Fibroblast of gingiva (primary cell): ENCODE results near the gene GPR35.
"Not testable (repeated sequence)": the region's sequence is repeated elsewhere in the genome, so short reads cannot be mapped to it uniquely, and the experiment has no call there.

Experiments
- DNase-seq: peaks from one replicate; pipeline ENCODE4 v3.0.0-alpha.2; 2011; ENCODE audit warnings: low read depth

GPR35 gene

DNA sequence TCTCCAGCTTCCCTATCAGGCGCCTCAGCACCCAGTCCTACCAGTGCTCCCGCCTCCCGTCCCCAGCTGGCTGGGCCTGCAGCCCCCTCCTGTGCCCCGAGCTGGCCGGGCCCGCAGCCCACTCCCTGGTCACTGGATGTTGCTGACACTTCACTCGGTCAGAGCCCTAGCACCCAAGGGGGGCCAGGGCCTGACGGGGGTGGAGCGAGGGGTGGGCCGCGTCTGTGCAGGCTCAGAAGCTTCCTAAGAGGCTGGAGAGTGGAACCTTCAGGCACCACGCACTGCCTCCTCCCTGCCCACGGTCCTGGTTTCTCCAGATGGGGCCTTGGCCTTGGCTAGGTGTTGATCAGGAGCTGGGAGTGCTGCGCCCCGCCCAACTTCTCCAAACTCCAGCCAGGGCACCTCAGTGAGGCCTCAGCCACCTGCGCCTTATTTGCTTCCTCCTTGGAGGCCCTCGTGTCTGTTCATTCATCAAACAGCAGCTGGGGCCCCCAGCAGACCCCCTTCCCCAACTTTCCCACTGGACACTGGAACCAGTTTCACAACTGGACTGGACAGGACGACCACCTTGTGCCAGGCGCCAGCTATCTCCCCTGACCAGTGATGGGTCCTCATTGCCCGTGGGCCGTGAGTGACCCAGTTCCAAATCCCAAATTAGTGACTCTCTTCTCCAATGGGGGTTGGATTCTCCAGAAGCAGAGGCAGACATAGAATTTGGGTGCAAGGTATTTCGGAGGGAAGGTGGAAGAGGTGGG is 22.0 kb upstream of the GPR35 start:
- no peak for DNase-seq

DNA sequence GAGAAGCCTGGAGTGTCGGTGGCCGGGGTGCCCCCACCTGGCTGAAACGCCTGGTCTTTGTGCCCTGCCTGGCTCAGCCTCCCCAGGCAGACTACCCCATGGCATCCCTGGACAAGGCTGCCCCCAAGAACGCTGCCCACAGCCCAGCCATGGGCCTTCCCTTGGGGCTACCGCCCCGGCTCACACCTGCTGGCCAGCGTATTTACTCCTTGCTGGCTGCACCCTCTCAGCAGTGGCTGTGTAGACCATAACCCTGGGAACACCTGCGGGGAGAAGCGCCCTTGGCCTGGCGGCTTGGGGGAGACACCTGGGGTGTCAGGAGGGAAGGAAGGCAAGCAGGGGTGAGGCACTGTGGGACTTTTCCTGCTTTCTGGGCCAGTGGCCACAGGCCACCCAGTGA is 21.4 kb upstream of the GPR35 start:
- DNase-seq = no peak

DNA sequence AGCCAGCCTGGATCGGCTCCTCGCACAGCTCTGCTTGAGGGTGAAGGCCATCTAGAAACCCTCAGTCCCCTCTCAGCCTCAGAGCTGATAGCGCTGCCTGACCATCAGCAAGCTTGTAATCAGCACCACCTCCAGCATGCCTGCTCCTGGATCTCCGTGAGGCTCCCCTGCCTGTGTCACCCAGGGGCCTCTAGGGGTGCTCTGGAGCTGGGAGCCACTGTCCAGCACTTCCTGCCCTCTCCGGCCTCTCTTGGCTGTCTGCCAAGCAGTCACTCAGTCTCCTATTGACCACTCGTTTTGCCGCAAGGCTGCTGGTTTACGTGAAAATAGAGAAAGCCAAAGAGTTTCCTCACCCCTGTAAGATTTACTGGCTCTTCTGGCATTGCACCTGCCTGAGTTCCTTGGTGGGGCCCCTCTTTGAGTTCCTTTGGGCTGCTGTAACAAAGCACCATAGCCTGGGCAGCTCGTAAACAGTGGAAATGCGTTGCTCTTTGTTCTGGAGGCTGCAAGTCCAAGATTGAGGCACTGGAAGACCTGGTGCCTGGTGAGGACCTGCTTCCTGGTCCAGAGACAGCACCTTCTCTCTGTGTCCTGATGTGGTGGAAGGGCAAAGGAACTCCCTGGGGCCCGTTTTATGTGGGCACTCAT is 20.9 kb upstream of the GPR35 start:
- DNase-seq = no peak

DNA sequence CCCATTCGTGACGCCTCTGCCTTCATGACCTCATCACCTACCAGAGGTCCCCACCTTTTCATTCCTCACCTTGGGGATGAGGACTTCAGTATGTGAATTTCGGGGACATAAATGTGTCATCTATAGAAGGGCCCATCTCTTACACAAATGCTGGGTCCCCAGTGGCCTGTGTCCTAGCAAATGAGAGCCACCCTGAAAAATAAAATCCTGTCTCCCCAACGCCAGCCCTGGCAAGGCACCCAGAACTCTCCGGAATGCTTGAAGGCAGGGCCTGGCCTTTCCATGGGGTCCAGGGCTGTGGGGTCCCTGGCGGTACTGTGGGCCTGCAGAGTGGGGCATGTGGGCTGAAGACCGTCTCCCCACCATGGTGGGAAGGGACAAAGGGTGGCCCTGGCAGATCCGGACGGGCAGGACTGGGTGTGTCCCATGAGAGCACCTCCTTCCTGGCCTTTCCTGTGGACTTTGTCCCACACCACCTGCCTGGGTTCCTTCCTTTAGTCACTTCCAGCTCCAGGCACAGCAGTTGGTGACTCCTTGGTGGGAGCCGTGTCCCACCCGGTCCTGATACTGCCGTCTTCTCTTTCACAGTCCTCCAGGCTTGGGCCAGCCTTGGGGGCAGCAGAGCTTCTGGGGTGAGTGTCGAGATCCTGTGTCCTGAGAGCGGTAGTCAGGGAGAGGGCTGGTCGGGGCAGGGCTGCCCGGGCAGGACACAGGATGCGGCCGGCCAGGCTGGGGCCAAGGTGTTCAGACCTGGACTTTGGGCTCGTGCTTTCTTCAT is 20.2 kb upstream of the GPR35 start:
- no peak for DNase-seq

DNA sequence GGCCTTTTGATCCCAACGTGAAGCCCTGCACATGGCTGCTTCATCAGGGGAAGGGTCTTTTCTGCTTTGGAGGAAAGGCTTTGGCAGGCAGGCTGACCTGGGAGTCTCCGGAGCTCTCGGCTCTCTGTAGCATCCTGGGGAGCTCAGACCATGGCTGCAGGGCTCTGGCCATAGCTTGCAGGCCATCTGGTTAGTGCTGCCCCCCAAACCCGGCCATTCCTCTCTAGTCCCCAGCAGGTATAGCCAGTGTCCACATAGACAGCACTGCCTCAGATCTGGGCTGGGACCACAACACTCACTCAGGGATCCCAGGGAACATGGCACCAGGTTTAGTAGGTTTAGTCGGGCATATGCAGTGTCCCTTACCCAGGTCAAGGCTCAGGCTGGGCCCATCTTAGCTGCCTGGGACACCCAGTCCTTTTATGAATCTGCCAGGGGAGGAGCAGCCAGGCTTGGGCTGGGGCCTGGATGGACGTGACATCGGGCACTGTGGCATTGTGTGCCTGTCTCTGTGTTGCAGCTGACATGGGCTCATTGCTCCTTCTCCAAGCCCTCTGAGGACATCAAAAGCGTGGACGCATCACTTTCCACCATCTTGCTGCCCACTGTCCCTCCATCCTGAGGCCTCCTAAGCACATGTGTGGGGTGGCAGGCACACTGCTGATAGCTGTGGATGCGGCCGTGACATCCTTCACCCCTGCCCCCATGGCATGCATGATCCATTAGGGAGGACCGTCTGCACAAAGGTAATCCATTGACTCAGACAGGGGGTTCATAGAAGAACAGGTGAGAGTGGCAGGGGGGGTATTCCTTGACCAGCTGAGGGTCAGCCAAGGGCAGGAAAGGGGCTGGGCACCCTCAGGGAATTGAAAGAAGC is 19.2 kb upstream of the GPR35 start:
- no peak for DNase-seq

DNA sequence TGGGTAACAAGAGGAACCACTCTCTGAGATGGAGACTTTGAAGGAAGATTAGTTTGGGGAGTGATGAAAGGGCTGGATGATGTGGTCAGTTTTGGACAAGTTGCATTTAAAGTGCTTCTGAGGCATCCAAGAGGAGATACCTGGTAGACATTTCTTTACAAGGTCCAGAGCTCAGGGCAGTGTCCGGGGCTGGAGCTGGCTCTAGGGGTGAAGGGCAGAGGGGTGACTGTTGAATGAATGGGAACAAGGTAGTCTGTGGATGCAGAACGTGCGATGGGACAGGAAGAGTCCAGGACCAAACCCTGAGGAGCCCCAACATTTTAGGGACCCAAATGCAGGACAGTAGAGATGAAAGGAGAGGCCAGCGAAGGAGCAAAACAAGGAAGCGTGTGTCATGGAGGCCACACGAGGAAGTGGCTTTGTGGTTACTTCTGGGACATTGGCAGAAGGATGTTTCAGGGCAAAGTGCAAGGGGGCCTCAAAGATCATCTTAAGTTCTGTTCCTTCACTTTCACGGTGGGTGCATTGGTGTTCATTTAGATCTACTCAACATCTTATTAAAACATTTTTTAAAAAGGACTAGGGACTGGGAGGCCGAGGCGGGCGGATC is 13.6 kb upstream of the GPR35 start:
- no peak for DNase-seq

DNA sequence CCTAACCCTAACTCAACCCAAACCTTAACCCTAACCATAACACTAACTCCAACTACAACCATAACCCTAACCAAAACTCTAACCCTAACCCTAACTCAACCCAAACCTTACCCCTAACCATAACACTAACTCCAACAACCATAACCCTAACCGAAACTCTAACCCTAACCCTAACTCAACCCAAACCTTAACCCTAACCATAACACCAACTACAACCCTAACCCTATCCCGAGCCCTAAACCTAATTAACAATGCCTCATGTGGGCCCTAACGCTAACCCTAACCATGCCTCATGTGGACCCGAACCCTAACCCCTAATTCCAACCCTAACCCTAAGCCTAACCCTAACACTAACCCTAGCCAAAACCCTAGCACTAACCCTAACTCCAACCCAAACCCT is 11.5 kb upstream of the GPR35 start:
- no peak for DNase-seq

DNA sequence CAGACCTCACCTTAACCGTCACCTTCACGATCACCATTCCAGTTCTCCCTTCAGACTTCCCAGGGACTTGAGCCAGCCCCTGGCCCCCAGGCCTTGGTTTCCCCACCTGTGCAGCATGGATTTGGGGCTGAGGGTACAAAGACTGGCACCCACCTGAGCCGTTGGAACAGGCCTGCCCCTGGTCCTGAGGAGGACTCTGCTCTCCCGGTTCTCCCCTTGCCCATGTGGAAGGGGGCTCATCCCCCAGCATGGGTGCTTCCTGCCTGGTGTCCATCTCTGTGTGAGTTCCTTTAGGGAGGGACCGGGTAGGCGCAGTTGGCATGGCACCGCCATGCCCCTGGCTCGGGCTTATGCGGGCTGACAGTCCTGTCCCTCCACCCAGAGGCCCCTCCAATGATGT is 10.9 kb upstream of the GPR35 start:
- no peak for DNase-seq

DNA sequence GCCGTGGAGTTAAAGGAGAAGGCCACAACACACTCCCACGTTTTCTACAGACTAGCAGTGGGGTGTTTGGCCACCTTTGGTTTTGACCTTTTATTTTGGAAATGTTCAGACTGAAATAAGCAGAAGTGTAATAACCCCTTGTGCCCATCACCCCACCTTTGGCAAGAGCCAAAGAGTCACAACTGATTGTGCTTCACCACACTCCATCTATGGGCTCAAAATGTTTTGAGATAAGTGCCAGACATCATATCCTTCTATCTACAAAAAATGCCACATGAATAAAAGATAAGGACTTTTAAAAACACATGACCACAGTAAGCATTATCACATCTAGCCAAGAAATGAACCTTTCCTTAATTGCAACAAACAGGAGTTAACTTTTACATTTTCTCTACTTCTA is 9.9 kb upstream of the GPR35 start:
- DNase-seq = no peak

DNA sequence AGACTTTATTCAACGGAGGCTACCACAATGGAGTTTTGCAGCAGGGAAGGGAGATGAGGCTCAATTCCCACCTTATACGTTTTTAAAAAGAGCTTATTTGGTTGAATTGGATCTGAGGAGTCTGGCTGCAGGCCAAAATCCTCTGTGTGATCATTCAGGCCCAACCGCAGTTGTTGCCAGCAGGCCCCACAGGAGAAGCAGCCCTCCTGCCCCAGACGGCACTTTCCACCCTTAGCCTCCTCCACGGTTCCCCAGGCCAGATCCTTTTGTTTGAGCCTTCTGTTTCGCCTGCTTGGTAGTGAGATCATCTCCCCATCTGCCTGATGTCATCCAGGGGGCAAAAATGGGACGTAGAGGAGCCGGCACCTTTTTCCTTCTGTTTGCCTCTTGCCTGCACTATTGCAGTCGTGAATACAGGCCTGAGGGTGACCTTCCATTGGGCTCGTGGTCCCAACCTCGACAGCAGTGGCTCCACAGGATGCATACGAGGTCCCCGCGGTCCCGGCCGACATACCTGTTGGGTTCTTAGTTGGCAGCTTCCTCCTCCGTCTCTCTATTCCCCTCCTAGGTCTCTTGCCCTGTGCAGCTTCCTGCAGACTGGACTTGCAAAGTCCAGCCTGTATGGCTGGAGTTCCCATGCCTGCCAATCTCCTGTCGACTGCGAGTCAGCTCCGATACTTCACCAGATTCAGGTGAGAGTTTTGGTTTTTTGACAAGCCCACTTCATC is 9.3 kb upstream of the GPR35 start:
- DNase-seq = no peak

DNA sequence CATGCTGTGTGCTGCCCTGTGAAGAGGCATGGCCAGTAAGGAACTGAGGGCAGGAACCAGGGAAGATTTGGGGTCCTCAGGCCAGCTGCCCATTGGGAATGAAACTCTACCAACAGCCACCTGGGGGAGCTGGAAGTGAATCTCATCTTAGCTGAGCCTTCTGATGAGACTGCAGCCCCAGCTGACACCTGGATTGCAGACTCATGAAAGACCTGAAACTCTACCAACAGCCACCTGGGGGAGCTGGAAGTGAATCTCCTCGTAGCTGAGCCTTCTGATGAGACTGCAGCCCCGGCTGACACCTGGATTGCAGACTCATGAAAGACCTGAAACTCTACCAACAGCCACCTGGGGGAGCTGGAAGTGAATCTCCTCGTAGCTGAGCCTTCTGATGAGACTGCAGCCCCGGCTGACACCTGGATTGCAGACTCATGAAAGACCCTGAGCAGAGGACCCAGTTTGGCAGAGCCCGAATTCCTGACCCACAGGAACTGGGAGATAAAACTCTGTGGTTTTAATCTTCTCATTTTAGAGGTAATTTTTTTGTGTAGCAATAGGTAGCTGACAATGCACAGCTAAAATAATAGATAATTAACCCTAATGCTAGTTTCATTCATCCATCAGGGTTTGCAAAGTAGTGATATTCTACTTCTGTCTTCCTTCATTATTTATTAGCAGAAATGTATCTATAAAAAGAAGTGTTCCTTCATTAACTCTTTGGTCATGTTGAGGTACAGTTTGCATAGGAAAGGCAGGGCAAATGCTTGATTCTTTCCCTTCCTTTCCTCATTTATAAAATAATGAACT is 8.2 kb upstream of the GPR35 start:
- DNase-seq = not testable (repeated sequence)

DNA sequence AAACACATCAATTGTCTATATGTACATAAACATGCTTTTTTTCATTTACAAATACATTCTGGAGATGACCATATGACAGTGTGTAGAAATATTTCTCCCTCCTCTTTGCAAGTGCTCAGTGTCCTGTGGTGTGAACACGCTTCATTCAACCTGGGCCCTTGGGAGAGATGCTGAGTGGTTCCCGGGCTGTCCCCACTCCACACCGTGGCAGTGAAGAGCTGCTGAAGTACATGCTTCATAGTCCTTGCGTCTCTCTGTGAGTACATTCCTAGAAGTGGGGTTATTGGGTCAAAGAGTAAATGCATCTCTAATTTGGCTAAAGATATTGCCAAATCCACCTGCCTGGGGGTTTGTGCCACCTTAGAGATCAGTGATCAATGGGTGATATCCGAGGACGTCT is 6.5 kb upstream of the GPR35 start:
- no peak for DNase-seq

DNA sequence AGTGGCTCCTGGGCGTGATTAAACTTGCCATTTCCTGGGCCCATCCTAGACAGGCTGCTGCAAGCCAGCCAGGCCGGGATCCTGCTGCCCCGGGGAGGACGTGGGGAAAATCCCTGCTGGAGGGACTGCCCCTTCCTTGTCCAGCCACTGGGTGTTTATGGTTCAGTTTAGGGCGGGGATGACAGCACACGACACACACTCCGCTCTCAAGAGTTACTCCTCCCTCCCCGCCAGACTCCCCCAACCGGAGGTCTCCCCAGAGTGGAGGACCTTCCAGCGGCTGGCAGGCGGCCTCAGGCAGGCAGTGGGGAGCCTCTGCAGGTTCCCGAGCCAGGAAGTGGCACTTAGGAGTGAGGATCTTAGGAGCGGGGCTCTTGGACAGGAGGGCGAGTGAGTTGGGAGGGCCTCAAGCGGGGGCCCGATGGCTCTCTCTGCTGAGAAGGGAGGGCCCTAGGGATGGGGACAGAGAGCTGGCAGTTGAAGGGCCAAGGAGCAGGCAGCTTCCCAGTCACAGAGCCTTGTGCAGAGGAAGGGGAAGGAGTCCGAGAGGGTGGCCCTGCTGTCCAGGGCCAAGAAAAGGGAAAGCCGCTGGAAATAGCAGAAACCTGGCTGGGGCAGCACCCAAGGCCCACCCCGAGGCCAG is 5.7 kb upstream of the GPR35 start:
- DNase-seq = no peak

DNA sequence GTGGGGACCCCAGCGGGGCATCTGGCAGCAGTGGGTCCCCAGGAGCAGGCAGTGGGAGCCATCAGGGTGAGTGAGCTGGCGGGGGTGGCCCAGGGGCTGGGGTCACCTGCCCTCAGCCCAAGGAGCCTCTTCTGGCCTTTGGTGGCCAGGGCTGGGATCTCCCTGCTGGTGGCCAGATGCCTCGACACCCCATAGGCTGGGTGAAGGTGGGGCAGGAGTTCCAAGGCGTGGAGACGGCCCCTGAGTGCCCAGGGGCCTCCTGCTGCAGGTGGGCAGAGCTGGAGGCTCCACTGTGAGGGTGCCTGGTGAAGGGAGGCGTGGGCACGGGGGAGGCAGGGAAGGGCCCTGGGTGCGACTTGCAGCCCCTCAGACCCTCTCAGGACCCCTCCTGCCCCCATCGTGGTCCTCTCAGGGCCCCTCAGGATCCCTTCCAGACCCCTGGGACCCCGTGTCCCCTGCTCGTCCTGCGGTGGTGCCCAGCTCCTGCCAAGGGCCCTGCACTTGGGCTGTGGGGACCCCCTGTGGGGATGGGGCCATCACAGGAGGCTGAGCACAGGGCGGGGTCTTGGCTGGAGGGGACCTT is 5.0 kb upstream of the GPR35 start:
- DNase-seq = no peak

DNA sequence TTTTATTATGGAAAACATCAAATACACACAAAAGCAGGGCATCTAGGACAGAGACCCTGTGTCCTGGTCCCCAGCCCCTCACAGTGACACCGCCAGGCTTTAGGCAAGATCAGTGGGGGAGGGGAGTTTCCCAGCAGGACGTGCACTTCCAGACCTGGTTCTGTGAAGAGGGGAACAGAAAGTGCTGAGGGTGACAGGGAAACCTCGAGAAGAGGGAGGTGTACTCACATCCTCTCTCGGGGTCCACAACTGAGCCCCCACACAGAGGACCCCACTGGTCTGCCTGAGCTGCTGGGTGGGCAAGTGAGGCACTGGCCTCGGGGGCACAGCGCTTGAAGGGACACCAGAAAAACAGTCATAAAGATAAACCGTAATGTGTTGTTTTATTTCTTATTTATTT is 4.4 kb upstream of the GPR35 start:
- no peak for DNase-seq

DNA sequence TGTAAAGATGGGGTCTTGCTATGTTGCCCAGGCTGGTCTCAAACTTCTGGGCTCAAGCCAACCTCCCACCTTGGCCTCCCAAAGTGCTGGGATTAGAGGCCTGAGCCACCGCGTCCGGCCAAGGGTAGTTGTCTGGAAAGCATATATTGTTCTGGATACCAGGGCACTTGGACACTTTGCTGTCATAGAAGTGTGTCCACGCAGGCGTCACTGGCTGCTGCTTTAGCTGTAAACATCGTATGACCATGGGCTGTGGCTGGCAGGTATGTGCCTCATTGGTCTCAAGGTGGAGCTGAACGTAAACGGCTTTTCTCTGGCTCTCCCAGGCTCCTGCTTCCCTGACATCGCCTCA is 3.2 kb upstream of the GPR35 start:
- DNase-seq = no peak

DNA sequence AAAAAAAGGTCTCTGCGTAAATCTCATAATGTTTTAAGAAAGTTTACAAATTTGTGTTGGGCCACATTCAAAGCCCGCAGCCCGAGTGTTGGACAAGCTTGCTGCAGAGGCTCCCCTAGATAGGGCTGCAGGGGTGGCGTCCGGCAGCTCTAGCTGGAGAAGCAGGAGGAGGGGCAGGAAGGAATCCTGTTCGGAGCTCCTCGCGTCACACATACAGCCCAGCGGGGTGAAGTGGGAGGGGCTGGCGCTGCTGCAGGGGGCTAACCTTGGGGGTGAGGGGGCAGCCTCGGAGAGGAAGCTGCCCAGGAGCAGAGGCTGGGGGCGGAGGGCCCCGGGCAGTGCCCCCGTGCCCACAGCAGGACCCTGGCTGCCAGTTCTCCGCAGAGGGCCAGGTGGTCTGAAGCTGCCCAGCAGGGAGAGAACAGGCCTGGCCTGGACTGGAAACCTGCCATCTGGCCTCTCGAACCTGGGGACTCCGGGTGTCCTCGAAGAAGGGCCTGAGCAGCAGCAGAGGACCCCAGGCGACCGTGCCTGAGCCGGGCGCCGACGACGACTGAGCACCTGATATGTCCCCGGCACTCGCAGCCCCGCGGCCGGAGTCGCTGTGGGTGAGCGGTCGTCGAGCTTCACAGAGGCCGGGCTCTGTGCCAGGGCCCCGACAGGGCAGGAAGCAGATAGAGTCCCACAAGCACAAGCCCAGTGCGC is 2.6 kb upstream of the GPR35 start:
- DNase-seq = no peak

DNA sequence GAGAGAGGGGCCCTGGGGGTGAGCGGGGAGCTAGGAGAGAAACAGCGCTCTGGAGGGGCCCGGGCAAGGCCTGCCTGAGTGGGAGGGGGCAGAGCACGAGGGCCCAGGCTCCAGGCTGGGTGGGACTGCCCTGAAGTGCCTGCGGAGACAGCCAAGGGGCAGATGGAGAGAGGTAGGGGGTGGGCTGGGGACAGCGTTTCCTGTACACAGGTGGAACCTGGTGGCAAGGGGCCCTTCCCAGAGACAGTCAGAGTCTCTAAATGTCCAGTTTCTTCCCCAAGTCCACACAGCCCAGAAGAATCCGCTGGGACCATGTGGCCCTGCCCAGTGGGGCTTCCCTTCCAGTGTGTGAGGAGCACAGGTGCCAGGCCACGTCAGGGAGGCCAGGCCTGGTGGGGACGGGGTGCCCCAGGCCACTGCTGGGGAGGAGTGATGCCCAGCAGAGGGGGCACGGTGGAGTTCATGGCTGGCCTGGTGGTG is 1.7 kb upstream of the GPR35 start:
- DNase-seq = no peak
